ENCODE data around the gene EPB41L1.
"Not testable (repeated sequence)": the region's sequence is repeated elsewhere in the genome, so short reads cannot be mapped to it uniquely, and the experiment has no call there.

EPB41L1 gene

DNA sequence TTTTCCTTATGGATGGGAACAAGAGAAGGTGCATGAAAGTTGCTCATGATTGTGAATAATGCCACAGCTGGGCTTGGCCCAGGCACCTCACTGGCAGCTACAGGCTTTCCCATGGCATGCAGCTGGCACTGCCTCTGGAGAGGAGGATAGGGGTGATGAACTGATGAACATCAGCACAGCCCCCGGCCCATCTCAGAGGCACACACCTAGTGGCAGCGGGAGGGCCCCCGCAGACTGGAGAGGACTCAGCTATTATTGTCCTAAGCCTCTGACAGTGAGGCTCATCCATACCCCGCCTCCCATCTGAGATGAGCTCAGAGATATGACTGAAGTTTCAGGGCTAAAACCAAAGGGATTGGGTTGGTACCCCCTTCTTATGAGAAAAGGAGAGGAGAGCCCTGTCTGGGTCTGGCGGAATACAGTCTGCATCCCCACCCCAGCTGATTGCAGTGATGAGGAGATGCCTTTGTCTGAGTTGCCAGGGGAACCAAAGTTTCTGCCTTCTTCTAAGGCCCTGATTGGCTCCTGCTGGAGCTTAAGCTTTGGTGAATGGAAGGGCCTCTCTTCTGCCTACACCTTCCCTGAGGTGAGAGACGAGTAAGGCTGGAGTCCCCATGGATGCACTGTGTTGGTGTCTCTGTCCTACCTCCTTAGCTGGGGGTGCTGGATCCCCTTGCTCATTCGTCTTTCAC lies 27.6 kb upstream of the EPB41L1 start:
- no peak for FAIRE-seq

GRCh38 chr20:36128463-36129159 lies 25.9 kb upstream of the EPB41L1 start:
- FAIRE-seq = no peak

DNA sequence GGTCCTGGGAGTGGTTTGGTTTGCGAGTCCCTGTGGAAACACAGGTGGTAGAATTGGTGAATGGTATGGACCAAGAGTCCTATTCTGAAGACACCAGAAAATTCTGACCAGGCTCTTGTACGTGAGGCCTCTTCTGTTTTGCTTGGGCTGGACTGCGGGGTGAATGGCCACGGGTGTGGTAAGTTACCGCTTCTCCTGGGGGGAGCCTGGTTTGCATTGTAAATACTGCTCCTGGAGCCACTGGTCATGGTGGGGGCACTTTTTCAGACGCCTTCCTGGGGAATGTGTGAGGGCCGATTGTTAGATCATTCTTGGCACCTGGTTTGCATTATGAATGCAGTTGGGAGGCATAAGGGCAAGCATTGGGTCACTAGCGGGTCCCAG lies 25.4 kb upstream of the EPB41L1 start:
- FAIRE-seq = no peak

- FAIRE-seq = no peak
Measured at GRCh38 chr20:36130390-36130789, 24.1 kb upstream of the EPB41L1 start.

DNA sequence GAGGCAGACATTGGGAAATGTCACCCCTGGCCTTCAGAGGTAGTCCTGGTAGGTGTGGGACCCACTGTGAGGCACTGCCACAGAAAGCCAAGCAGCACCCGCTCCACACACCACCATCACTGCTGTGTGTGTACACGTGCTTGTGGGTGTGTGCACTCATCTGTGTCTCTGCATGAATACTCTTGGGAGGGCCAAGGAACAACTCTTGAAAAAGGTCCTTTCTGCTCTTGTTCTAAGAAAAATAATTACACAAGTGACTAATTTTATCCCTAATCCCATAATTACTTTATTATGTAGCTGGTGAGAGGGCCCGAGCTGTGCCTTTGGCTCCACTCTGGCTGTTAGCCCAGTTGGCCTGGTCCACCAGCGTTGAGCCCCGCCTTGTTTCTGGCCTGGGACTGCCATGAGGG lies 21.7 kb upstream of the EPB41L1 start:
- no peak for FAIRE-seq

- FAIRE-seq = no peak
Measured at GRCh38 chr20:36133821-36134220, 20.7 kb upstream of the EPB41L1 start.

DNA sequence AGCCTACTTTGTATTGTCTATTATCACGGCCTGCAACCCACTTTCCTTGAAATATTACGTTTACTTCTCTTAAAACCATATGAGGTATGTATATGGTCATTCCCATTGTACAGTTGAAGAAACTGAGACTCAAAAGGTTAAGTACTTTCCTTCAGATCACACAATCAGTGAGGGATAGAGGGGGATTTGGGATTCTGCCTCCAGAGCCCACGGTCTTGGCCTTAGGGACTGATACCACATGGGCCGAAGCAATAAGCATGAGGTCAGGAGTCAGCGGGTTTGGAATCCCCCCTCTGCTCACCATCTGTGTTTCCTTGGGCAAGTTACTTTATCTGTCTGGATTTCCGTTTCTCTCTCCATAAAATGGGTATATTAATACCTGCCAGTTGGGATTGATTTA lies 19.4 kb upstream of the EPB41L1 start:
- FAIRE-seq = no peak

DNA sequence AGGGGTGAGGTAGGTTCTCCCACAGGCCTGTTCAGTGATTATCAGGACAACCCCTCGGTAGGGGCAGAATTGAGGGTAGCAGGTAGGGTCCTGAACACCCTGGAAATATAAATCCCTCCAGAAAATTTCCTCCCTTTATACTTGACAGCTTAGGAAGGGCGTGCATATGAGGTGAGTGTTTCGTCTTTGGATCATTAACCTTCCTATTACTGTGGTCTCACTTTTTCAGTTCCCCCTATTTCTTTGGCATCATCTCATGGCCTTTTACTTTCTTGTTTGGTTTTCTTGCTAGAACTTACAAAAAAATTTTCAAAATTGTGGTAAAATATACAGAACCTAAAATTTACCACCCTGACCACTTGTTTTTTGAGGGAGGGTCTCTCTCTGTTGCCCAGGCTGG lies 18.7 kb upstream of the EPB41L1 start:
- FAIRE-seq = no peak

DNA sequence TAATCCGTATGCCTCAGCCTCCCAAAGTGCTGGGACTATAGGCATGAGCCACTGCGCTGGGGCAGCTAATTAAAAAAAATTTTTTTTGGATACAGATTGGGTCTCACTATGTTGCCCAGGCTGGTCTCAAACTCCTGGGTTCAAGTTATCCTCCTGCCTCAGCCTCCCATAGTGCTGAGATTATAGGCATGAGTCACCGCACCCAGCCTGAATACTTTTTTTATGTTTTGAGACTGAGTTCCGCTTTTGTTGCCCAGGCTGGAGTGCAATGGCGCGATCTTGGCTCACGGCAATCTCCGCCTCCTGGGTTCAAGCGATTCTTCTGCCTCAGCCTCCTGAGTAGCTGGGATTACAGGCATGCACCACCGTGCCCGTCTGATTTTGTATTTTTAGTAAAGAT lies 17.2 kb upstream of the EPB41L1 start:
- FAIRE-seq = not testable (repeated sequence)

- no peak for FAIRE-seq
Measured at GRCh38 chr20:36141310-36141709, 13.2 kb upstream of the EPB41L1 start.

DNA sequence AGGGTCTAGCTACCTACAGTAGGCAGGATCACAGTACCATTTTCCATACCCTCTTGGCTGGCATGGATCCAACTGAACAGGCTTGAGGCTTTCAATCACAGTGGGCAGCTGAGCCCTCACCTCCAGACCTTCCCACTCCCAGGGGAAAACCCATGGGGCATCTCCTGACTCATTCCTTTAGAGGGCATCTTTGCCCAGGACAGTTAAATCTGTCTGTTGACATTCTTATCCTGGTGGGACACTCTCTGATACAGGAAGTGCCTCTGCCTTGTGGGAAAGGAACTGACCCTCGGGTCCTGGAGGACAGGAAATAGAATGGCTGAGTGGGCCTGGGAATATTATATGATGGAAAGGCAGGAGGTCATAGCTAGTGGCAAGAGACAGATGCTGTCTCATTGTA lies 10.2 kb upstream of the EPB41L1 start:
- FAIRE-seq = no peak

- FAIRE-seq = no peak
Measured at GRCh38 chr20:36145877-36146707, 8.4 kb upstream of the EPB41L1 start.

DNA sequence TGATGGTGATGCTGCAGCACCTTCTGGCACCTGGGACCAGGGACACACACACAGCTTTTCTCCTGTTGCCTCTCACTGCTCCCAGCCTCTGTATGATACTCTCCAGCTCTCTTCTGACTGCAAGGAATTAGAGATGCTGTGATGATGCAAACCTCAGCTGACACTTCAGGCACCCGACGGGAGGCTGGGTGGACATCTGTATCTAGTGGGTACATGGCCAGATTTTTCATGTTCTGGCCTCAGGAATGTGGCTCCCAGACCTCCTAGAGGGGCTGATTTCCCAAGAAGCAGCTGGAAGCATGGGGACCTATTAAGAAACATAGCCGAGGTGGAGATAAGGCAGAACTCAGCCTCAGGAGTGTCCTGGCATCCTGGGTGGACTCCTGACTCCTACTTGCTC lies 6.8 kb upstream of the EPB41L1 start:
- no peak for FAIRE-seq

DNA sequence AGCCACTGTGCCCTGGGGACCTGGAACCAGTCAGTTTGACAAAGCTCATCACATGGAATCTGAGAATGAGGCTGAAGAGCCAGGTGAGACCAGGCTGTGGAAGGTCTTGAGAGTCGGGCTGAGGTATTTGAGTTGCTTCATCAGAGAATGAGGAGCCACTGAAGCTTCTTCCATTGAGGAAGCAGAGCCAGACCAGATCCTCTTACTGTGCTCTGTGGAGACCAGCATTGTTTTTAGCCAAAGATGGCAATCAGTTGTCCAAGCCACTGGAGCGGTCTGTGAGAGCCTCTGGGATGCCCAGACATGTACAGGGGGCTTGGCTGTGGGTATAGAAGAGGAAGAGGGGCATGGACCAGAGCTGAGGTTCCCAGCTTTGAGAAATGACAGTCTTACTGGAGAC lies 6.1 kb upstream of the EPB41L1 start:
- FAIRE-seq = no peak

DNA sequence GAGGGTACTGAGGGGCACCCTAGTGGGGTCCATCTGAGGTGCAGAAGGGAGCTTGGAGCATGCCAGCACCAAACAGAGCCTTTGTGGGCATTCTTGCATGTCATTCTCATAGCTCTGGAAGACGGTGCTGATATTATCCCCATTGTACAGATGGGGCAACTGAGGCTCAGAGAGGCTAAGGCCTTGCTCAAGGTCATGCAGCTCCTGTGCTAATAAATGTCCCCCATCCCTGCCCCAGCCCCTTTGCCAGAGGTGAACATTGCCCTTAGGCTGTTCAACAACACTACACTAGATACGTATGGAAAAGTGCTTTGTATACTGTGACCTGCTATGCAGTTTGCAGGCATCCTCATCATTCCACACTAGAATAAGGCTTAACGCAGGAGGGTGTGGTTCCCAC lies 5.5 kb upstream of the EPB41L1 start:
- no peak for FAIRE-seq

GRCh38 chr20:36149469-36149868 lies 5.1 kb upstream of the EPB41L1 start:
- no peak for FAIRE-seq

DNA sequence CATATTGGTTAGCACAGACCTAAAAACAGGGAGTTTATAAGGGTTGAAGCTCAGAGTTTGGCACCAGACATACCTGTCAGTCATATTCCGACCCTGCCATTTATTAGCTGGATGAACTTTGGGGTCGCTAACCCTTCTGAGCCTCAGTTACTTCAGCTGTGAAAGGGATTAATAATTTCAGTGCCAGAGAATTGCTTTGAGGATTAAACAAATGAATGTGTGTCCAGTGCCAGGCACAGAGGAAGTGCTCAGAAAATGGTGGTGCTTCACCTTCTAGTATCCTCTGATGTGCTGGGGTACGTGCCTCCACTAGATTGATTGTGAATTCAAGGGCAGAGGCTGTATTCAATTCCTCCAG lies 4.1 kb upstream of the EPB41L1 start:
- FAIRE-seq = no peak

GRCh38 chr20:36150847-36151539 lies 3.5 kb upstream of the EPB41L1 start:
- no peak for FAIRE-seq

- FAIRE-seq = no peak
Measured at GRCh38 chr20:36152261-36152660, 2.3 kb upstream of the EPB41L1 start.

GRCh38 chr20:36153204-36153603 lies 1.3 kb upstream of the EPB41L1 start:
- no peak for FAIRE-seq

DNA sequence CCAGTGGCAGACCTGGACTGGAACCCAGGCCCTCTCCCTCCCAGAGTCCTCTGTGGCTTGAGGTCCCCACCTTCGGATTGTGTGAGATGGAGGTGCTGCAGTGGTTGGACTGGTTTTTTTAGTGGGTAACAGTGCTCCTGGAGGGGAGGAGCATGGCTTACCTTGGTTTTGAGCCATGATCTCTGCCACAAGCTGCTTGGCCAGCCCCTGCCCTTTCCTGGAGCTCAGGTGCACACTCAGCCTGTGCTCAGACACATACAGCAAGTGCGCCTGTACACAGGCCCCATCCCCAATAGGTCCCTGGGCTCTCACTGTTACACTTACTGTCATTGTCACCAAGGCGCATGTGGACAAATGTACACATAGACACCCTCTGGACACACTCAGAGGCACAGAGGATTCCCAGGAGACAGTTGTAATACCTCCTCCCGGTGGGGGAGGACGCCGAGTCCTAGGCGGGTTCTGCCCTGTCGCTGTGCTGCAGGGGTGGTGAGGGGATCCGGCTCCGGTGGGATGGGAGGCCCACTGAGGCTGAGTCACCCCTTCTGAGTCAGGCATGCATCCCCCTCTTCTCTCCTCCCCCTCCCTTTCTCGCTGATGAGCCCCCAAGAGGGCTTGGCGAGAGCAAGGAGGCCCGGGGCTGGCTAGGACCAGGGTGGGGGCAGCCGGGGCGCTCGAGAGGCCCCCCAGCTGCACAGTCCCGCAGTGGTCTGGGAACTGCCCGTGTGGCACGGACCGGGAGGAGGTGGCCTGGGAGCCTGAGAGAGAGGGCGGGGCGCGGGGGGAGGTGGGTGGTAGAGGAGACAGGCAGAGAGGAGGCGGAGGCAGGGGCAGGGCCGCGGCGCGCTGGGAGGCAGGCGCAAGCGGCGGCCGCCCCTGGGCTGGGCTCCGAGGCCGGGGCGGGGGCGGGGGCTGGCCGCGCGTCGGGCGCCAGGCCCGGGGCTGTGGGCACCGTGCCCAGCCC lies 522 bp upstream of the EPB41L1 start:
- no peak for FAIRE-seq

DNA sequence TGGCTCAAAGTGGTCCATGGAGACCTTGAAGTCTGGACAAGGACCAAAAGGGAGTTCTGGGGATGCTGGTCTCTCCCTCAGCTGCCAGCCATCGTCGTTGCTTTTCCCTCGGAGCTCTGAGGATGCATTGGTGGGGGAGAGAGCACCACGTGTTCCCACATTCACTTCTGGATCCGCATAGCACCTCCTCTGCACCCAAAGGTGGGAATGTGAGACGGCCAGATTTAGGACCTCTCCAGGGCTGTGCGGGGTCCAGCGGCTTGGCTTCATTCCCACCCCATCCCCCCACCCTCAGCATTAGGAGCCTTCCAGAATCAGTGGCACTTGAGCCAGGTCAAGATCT lies 1.1 kb downstream of the EPB41L1 start:
- no peak for FAIRE-seq

Data from A204.1 (cell line).